Measurements from ENCODE around the gene MSI2.

The MSI2 gene

GRCh38 chr17:57408071-57408811, 151.9 kb downstream of the MSI2 start:
- DNase-seq = peak in 13 of 56 donors; percentile 11 to 45 (median 33)

GRCh38 chr17:57410169-57410568, 153.8 kb downstream of the MSI2 start:
- DNase-seq = no peak

GRCh38 chr17:57412520-57413096, 156.3 kb downstream of the MSI2 start:
- DNase-seq = no peak

GRCh38 chr17:57413848-57414651, 157.7 kb downstream of the MSI2 start:
- no peak for DNase-seq

GRCh38 chr17:57415751-57416207, 159.5 kb downstream of the MSI2 start:
- peak in 2 of 56 donors; percentile 10 to 24 for DNase-seq

- no peak for DNase-seq
Measured at GRCh38 chr17:57416369-57416768, 160.0 kb downstream of the MSI2 start.

- DNase-seq = no peak
Measured at GRCh38 chr17:57417956-57418355, 161.6 kb downstream of the MSI2 start.

GRCh38 chr17:57418463-57419246, 162.3 kb downstream of the MSI2 start:
- no peak for DNase-seq

- no peak for DNase-seq
Measured at GRCh38 chr17:57419940-57420550, 163.7 kb downstream of the MSI2 start.

GRCh38 chr17:57420734-57421717, 164.7 kb downstream of the MSI2 start:
- no peak for DNase-seq

- peak in 5 of 56 donors; percentile 9 to 32 (median 24) for DNase-seq
Measured at GRCh38 chr17:57422574-57423164, 166.3 kb downstream of the MSI2 start.

- DNase-seq = no peak
Measured at GRCh38 chr17:57423541-57423940, 167.2 kb downstream of the MSI2 start.

GRCh38 chr17:57424273-57424672, 167.9 kb downstream of the MSI2 start:
- DNase-seq = no peak

GRCh38 chr17:57424777-57425188, 168.5 kb downstream of the MSI2 start:
- DNase-seq = no peak

GRCh38 chr17:57425431-57425830, 169.1 kb downstream of the MSI2 start:
- DNase-seq = no peak

GRCh38 chr17:57425903-57426880, 169.9 kb downstream of the MSI2 start:
- no peak for DNase-seq

GRCh38 chr17:57429966-57430365, 173.6 kb downstream of the MSI2 start:
- no peak for DNase-seq

GRCh38 chr17:57431415-57431814, 175.1 kb downstream of the MSI2 start:
- no peak for DNase-seq

All from nucleus accumbens (tissue), 56 donors.